CD4-positive, alpha-beta T cell treated with Interleukin-12 subunit alpha and Interleukin-12 subunit beta, for 1 hour (primary cell): ENCODE data around the gene PDLIM5.
"Not testable (repeated sequence)": the region's sequence is repeated elsewhere in the genome, so short reads cannot be mapped to it uniquely, and the experiment has no call there.

Source experiments
- DNase-seq: peaks from one replicate; pipeline ENCODE4 v3.0.0-alpha.2; 2020

PDLIM5 gene

GRCh38 chr4:94531991-94532789, 80.4 kb downstream of the PDLIM5 start:
- no peak for DNase-seq

DNA sequence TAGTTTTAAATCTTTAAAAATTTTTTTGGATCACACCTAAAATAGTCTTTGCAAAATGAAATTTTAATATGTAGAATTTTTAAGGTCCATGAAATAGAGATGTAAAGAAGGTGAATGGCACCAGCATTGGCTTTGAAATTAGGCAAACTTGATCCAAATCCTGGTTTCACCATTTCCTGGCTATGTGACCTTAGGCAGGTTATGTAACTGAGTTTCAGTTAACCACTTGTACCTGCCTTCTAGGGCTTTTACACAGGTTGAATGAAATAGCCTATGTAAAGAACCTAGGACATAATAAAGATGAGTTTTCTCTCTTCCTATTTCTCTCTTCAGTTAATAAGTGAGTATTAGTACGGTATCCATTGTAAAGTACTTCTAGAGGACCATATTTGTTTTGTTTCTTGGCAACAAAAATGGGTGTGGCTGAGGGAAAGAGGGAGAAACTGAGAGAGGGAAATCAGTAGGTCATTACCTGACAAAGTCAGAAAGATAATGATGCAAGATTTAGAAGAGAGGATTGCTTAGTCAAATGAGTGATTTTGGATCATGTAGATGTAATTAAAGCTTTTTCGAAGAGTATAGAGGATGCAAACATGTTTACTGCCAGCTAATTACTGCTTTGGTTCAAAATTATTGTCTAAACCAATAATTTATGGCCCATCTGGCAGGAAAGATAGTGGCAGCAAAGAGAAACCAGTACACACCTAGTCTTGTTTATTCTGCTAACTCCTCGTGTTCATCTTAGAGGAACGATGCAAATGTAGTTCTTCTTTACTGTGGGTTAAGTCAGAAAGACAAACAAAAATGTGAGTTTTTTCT, 81.9 kb downstream of the PDLIM5 start:
- DNase-seq, result no peak

- DNase-seq, result no peak
Observed at GRCh38 chr4:94534401-94535312, 82.9 kb downstream of the PDLIM5 start.

- no peak for DNase-seq
Observed at GRCh38 chr4:94536049-94536448, 84.3 kb downstream of the PDLIM5 start.

GRCh38 chr4:94536649-94537469, 85.1 kb downstream of the PDLIM5 start:
- no peak for DNase-seq

GRCh38 chr4:94537921-94538628, 86.3 kb downstream of the PDLIM5 start:
- DNase-seq, result no peak

GRCh38 chr4:94540476-94540875, 88.7 kb downstream of the PDLIM5 start:
- DNase-seq, result no peak

DNA sequence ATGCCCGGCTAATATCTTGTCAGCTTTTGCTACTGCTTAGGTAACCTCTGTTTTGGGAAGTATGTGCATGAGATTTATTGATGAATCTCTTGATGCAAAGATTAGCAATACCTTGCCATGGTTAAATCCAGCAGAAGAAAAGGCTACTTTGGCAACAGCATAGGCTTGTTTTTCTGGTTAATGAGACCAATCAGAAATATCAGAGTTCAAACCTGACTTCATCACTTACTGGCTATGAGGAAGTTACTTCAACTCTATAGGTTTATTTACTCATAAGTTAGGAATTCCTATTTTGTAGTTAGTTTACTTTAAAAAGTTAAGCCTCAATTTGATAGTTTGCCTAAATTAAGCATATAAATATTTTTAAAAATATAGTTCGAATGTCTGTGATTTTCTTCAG, 93.1 kb downstream of the PDLIM5 start:
- DNase-seq, result no peak

DNA sequence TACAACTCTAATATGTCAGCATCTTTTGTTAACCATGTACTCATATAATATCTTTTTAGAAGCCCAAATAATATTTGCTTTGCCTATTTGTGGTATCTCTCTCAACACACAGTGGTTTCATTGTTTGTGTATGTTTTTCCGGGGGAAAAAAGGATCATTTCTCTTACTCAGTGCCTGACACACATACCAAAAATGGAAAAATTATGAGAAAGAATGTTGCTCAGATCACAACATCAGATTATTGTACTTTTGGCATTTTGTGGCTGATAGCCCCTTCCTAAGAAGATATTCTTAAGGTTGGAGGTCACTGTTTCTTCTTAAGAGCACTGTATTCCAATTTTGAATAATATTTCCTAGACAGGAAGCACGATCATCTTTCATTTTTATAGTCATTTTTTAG, 93.6 kb downstream of the PDLIM5 start:
- DNase-seq, result no peak

GRCh38 chr4:94546949-94547348, 95.2 kb downstream of the PDLIM5 start:
- DNase-seq, result no peak

GRCh38 chr4:94548571-94548970, 96.8 kb downstream of the PDLIM5 start:
- no peak for DNase-seq

DNA sequence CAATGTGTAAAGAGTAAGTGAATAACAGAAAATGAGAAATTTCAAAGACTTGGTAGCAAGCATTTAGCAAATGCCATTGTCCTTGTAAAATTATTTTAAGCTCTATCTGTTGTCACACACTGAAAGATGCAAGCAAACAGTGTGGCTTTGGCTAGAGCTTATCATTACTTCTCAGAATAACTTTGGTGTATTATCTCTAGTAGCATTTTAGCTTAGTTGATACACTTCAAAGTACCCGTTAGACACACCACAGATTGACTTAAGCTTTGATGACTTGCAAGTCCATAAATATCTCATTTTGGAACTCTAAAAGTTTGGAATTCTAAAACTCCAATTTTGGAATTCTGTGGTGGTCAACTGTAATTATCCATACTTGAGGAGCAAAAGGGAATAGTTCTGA, 98.6 kb downstream of the PDLIM5 start:
- DNase-seq, result no peak

- no peak for DNase-seq
Observed at GRCh38 chr4:94550851-94551250, 99.1 kb downstream of the PDLIM5 start.

DNA sequence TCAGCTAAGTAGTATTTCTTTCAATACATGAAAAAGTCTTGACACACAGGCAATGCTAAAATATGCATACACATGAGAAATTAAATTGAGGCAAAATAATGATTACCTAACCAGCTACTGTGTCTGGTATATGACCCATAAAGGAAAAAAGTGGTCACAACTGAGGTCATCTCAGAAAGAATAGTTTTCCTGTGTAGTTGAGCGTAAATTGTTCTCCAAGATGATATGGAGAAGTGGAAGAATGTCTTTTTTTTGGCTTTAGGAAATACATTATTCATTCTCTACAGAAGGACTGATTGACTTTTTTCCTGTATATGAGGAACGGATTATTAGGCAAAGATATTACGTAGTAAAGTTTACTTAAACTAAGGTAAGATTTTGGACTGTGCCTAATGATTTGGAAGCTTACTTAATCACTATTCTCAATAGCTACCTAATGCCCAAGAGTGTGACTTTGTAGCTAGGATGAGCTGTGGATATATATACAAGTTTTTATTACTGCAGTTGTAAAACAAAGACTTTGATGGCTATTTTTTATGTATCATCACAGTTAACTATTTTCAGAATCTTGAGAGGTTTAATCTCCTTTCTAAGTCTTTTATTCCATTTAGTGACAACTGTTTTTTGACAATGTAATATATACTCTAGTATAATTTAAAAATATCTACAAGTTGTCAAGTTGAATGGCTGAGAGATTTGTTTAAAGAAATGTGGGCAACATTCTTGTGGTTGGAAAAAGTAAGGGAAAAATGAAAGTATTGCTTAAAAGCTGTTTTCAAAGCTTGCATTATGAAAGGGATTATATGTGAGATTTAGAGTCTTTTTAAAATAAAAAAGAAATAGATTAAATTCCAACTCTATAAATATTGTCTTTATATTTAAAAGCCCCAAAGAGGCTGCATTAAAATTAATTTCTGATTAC, 100.2 kb downstream of the PDLIM5 start:
- DNase-seq, result no peak

DNA sequence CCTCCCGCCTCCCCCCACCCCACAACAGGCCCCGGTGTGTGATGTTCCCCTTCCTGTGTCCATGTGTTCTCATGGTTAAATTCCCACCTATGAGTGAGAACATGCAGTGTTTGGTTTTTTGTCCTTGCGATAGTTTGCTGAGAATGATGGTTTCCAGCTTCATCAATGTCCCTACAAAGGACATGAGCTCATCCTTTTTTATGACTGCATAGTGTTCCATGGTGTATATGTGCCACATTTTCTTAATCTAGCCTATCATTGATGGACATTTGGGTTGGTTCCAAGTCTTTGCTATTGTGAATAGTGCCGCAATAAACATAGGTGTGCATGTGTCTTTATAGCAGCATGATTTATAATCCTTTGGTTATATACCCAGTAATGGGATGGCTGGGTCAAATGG, 104.3 kb downstream of the PDLIM5 start:
- DNase-seq, result not testable (repeated sequence)

GRCh38 chr4:94557632-94558031, 105.9 kb downstream of the PDLIM5 start:
- not testable (repeated sequence) for DNase-seq

GRCh38 chr4:94558392-94558904, 106.7 kb downstream of the PDLIM5 start:
- DNase-seq, result no peak

GRCh38 chr4:94559351-94559806, 107.6 kb downstream of the PDLIM5 start:
- no peak for DNase-seq

GRCh38 chr4:94561249-94562024, 109.7 kb downstream of the PDLIM5 start:
- DNase-seq, result no peak
